ENCODE data around the gene TWNK. TPM values are rescaled to one million over a fixed set of nuclear protein-coding genes. Genes with fewer than 3 reads are reported as not detected.

Gene TWNK
- total RNA-seq, 2 donors from 2014 or later, result 5.3 to 16.6 TPM

- H3K27me3 ChIP-seq (replicated peaks; ENCODE audit: insufficient read depth), result no peaks in the 10 kb centered on the region
- H3K27ac ChIP-seq, result peak overlapping the region; percentile 97 to 98
- DNase-seq (ENCODE audit: low spot score), result peak; percentile 85
- H3K9me3 ChIP-seq, result no peaks in the 10 kb centered on the region
- H3K4me3 ChIP-seq, result peak overlapping the region; percentile 87
- no peak for TF ChIP-seq CTCF (IDR thresholded peaks at IDR 0.05)
- ATAC-seq (ENCODE audit: insufficient number of reproducible peaks, low FRiP score, low read depth), result no peak
- peaks cover 15% of the 10 kb centered on the region for H3K36me3 ChIP-seq
- H3K4me1 ChIP-seq (ENCODE audit: control insufficient read depth in 1 of 2, low read depth in 2 of 2), result peaks cover 20 to 55% of the 10 kb centered on the region in 2 donors
Observed at GRCh38 chr10:101000915-101001658, 13.7 kb downstream of the TWNK start.

- H3K4me3 ChIP-seq, result peak overlapping the region; percentile 87
- peak overlapping the region; percentile 97 to 98 for H3K27ac ChIP-seq
- TF ChIP-seq CTCF (IDR thresholded peaks at IDR 0.05), result no peak
- no peak for ATAC-seq (ENCODE audit: insufficient number of reproducible peaks, low FRiP score, low read depth)
- H3K9me3 ChIP-seq, result no peaks in the 10 kb centered on the region
- H3K4me1 ChIP-seq (ENCODE audit: control insufficient read depth in 1 of 2, low read depth in 2 of 2), result peaks cover 17 to 50% of the 10 kb centered on the region in 2 donors
- H3K27me3 ChIP-seq (replicated peaks; ENCODE audit: insufficient read depth), result no peaks in the 10 kb centered on the region
- peaks cover 19% of the 10 kb centered on the region for H3K36me3 ChIP-seq
- DNase-seq (ENCODE audit: low spot score), result no peak
Observed at GRCh38 chr10:101001659-101002035, 14.3 kb downstream of the TWNK start.

GRCh38 chr10:101002456-101002855 is 15.1 kb downstream of the TWNK start:
- ATAC-seq (ENCODE audit: insufficient number of reproducible peaks, low FRiP score, low read depth) (no peak), DNase-seq (ENCODE audit: low spot score) (no peak)
- no peaks in the 10 kb centered on the region for H3K9me3 ChIP-seq
- H3K4me1 ChIP-seq (ENCODE audit: control insufficient read depth in 1 of 2, low read depth in 2 of 2), result peaks cover 15 to 47% of the 10 kb centered on the region in 2 donors
- TF ChIP-seq CTCF (IDR thresholded peaks at IDR 0.05), result no peak
- H3K36me3 ChIP-seq, result peaks cover 19% of the 10 kb centered on the region
- peak overlapping the region; percentile 97 to 98 for H3K27ac ChIP-seq
- no peak overlapping the region for H3K4me3 ChIP-seq
- H3K27me3 ChIP-seq (replicated peaks; ENCODE audit: insufficient read depth), result no peaks in the 10 kb centered on the region

- Histone ChIP-seq H3K27me3 (replicated peaks; ENCODE audit: insufficient read depth) (no peaks in the 10 kb centered on the region), H3K9me3 (no peaks in the 10 kb centered on the region), H3K27ac (peak overlapping the region in 1 of 2 donors; percentile 98), H3K36me3 (peaks cover 19% of the 10 kb centered on the region), H3K4me3 (no peak overlapping the region), H3K4me1 (ENCODE audit: control insufficient read depth in 1 of 2, low read depth in 2 of 2) (peaks cover 15 to 52% of the 10 kb centered on the region in 2 donors)
- TF ChIP-seq CTCF (IDR thresholded peaks at IDR 0.05), result no peak
- DNase-seq (ENCODE audit: low spot score) (no peak), ATAC-seq (ENCODE audit: insufficient number of reproducible peaks, low FRiP score, low read depth) (no peak)
Observed at GRCh38 chr10:101003639-101004206, 16.4 kb downstream of the TWNK start.

GRCh38 chr10:101005361-101005760 is 18.0 kb downstream of the TWNK start:
- ATAC-seq (ENCODE audit: insufficient number of reproducible peaks, low FRiP score, low read depth) (no peak), DNase-seq (ENCODE audit: low spot score) (no peak)
- Histone ChIP-seq H3K4me1 (ENCODE audit: control insufficient read depth in 1 of 2, low read depth in 2 of 2) (peaks cover 15 to 52% of the 10 kb centered on the region in 2 donors), H3K4me3 (no peak overlapping the region), H3K27ac (no peak overlapping the region), H3K36me3 (peaks cover 19% of the 10 kb centered on the region), H3K9me3 (no peaks in the 10 kb centered on the region), H3K27me3 (replicated peaks; ENCODE audit: insufficient read depth) (no peaks in the 10 kb centered on the region)
- TF ChIP-seq CTCF (IDR thresholded peaks at IDR 0.05), result no peak
